ENCODE results near the gene HSPA1L. TPM values are rescaled to one million over a fixed set of nuclear protein-coding genes. Genes with fewer than 3 reads are reported as not detected.

The HSPA1L gene
- total RNA-seq, 1 donor from 2014 or later: 5.2 TPM

- H3K4me1 ChIP-seq (ENCODE audit: control insufficient read depth in 3 of 3, insufficient read depth in 3 of 3, low read length in 3 of 3): peaks cover 0 to 3% (median 0%) of the 10 kb centered on the region in 3 donors
- H3K9me3 ChIP-seq (ENCODE audit: control insufficient read depth in 3 of 3, low read length in 3 of 3): no peaks in the 10 kb centered on the region
- H3K4me3 ChIP-seq (ENCODE audit: low read length in 3 of 3): no peak overlapping the region
- no peaks in the 10 kb centered on the region for H3K27me3 ChIP-seq (ENCODE audit: control insufficient read depth in 3 of 3, insufficient read depth in 3 of 3, low read length in 3 of 3)
- no peak overlapping the region for H3K27ac ChIP-seq (ENCODE audit: low read depth, low read length)
- no peak overlapping the region for H3K9ac ChIP-seq (ENCODE audit: low read depth in 1 of 3, low read length in 3 of 3)
- peaks cover 35 to 50% (median 46%) of the 10 kb centered on the region in 3 donors for H3K36me3 ChIP-seq (ENCODE audit: control insufficient read depth in 3 of 3, insufficient read depth in 3 of 3, low read length in 3 of 3)
Observed at GRCh38 chr6:31785475-31785874, 29.6 kb downstream of the HSPA1L start.

GRCh38 chr6:31784098-31784925 lies 30.8 kb downstream of the HSPA1L start:
- no peak overlapping the region for H3K9ac ChIP-seq (ENCODE audit: low read depth in 1 of 3, low read length in 3 of 3)
- no peaks in the 10 kb centered on the region for H3K9me3 ChIP-seq (ENCODE audit: control insufficient read depth in 3 of 3, low read length in 3 of 3)
- no peak overlapping the region for H3K27ac ChIP-seq (ENCODE audit: low read depth, low read length)
- H3K27me3 ChIP-seq (ENCODE audit: control insufficient read depth in 3 of 3, insufficient read depth in 3 of 3, low read length in 3 of 3): no peaks in the 10 kb centered on the region
- peaks cover 0 to 1% (median 0%) of the 10 kb centered on the region in 3 donors for H3K4me1 ChIP-seq (ENCODE audit: control insufficient read depth in 3 of 3, insufficient read depth in 3 of 3, low read length in 3 of 3)
- peaks cover 46 to 58% (median 54%) of the 10 kb centered on the region in 3 donors for H3K36me3 ChIP-seq (ENCODE audit: control insufficient read depth in 3 of 3, insufficient read depth in 3 of 3, low read length in 3 of 3)
- H3K4me3 ChIP-seq (ENCODE audit: low read length in 3 of 3): no peak overlapping the region

GRCh38 chr6:31782126-31782855 lies 32.8 kb downstream of the HSPA1L start:
- Histone ChIP-seq H3K27me3 (ENCODE audit: control insufficient read depth in 3 of 3, insufficient read depth in 3 of 3, low read length in 3 of 3) (no peaks in the 10 kb centered on the region), H3K36me3 (ENCODE audit: control insufficient read depth in 3 of 3, insufficient read depth in 3 of 3, low read length in 3 of 3) (peaks cover 56 to 63% (median 56%) of the 10 kb centered on the region in 3 donors)

GRCh38 chr6:31781244-31782125 lies 33.6 kb downstream of the HSPA1L start:
- Histone ChIP-seq H3K9ac (ENCODE audit: low read depth in 1 of 3, low read length in 3 of 3) (no peak overlapping the region), H3K4me1 (ENCODE audit: control insufficient read depth in 3 of 3, insufficient read depth in 3 of 3, low read length in 3 of 3) (peaks cover 10 to 15% (median 13%) of the 10 kb centered on the region in 3 donors), H3K4me3 (ENCODE audit: low read length in 3 of 3) (no peak overlapping the region), H3K27ac (ENCODE audit: low read depth, low read length) (no peak overlapping the region), H3K9me3 (ENCODE audit: control insufficient read depth in 3 of 3, low read length in 3 of 3) (no peaks in the 10 kb centered on the region), H3K27me3 (ENCODE audit: control insufficient read depth in 3 of 3, insufficient read depth in 3 of 3, low read length in 3 of 3) (no peaks in the 10 kb centered on the region), H3K36me3 (ENCODE audit: control insufficient read depth in 3 of 3, insufficient read depth in 3 of 3, low read length in 3 of 3) (peaks cover 56 to 63% (median 56%) of the 10 kb centered on the region in 3 donors)

More at GRCh38 chr6:31782126-31782855, 32.8 kb downstream of the HSPA1L start:
- Histone ChIP-seq H3K4me3 (ENCODE audit: low read length in 3 of 3) (no peak overlapping the region), H3K27ac (ENCODE audit: low read depth, low read length) (no peak overlapping the region), H3K4me1 (ENCODE audit: control insufficient read depth in 3 of 3, insufficient read depth in 3 of 3, low read length in 3 of 3) (peaks cover 3 to 7% (median 5%) of the 10 kb centered on the region in 3 donors), H3K9ac (ENCODE audit: low read depth in 1 of 3, low read length in 3 of 3) (no peak overlapping the region), H3K9me3 (ENCODE audit: control insufficient read depth in 3 of 3, low read length in 3 of 3) (no peaks in the 10 kb centered on the region)

- peaks cover 10 to 24% (median 20%) of the 10 kb centered on the region in 3 donors for H3K4me1 ChIP-seq (ENCODE audit: control insufficient read depth in 3 of 3, insufficient read depth in 3 of 3, low read length in 3 of 3)
- peaks cover 55 to 63% (median 56%) of the 10 kb centered on the region in 3 donors for H3K36me3 ChIP-seq (ENCODE audit: control insufficient read depth in 3 of 3, insufficient read depth in 3 of 3, low read length in 3 of 3)
- no peak overlapping the region for H3K9ac ChIP-seq (ENCODE audit: low read depth in 1 of 3, low read length in 3 of 3)
- H3K27me3 ChIP-seq (ENCODE audit: control insufficient read depth in 3 of 3, insufficient read depth in 3 of 3, low read length in 3 of 3): no peaks in the 10 kb centered on the region
- no peaks in the 10 kb centered on the region for H3K9me3 ChIP-seq (ENCODE audit: control insufficient read depth in 3 of 3, low read length in 3 of 3)
- H3K27ac ChIP-seq (ENCODE audit: low read depth, low read length): no peak overlapping the region
- H3K4me3 ChIP-seq (ENCODE audit: low read length in 3 of 3): no peak overlapping the region
Observed at GRCh38 chr6:31780507-31781243, 34.4 kb downstream of the HSPA1L start.

GRCh38 chr6:31779908-31780307 lies 35.2 kb downstream of the HSPA1L start:
- Histone ChIP-seq H3K27ac (ENCODE audit: low read depth, low read length) (no peak overlapping the region), H3K36me3 (ENCODE audit: control insufficient read depth in 3 of 3, insufficient read depth in 3 of 3, low read length in 3 of 3) (peaks cover 48 to 57% (median 49%) of the 10 kb centered on the region in 3 donors), H3K27me3 (ENCODE audit: control insufficient read depth in 3 of 3, insufficient read depth in 3 of 3, low read length in 3 of 3) (no peaks in the 10 kb centered on the region), H3K9ac (ENCODE audit: low read depth in 1 of 3, low read length in 3 of 3) (no peak overlapping the region), H3K4me3 (ENCODE audit: low read length in 3 of 3) (no peak overlapping the region), H3K9me3 (ENCODE audit: control insufficient read depth in 3 of 3, low read length in 3 of 3) (no peaks in the 10 kb centered on the region), H3K4me1 (ENCODE audit: control insufficient read depth in 3 of 3, insufficient read depth in 3 of 3, low read length in 3 of 3) (peaks cover 10 to 26% (median 22%) of the 10 kb centered on the region in 3 donors)

GRCh38 chr6:31778999-31779885 lies 35.8 kb downstream of the HSPA1L start:
- Histone ChIP-seq H3K9me3 (ENCODE audit: control insufficient read depth in 3 of 3, low read length in 3 of 3) (no peaks in the 10 kb centered on the region), H3K27me3 (ENCODE audit: control insufficient read depth in 3 of 3, insufficient read depth in 3 of 3, low read length in 3 of 3) (no peaks in the 10 kb centered on the region), H3K36me3 (ENCODE audit: control insufficient read depth in 3 of 3, insufficient read depth in 3 of 3, low read length in 3 of 3) (peaks cover 41 to 50% (median 42%) of the 10 kb centered on the region in 3 donors), H3K27ac (ENCODE audit: low read depth, low read length) (no peak overlapping the region), H3K4me3 (ENCODE audit: low read length in 3 of 3) (no peak overlapping the region), H3K9ac (ENCODE audit: low read depth in 1 of 3, low read length in 3 of 3) (no peak overlapping the region), H3K4me1 (ENCODE audit: control insufficient read depth in 3 of 3, insufficient read depth in 3 of 3, low read length in 3 of 3) (peaks cover 10 to 26% (median 22%) of the 10 kb centered on the region in 3 donors)

- Histone ChIP-seq H3K4me3 (ENCODE audit: low read length in 3 of 3) (no peak overlapping the region), H3K9ac (ENCODE audit: low read depth in 1 of 3, low read length in 3 of 3) (peak overlapping the region in 1 of 3 donors; percentile 79), H3K27ac (ENCODE audit: low read depth, low read length) (peak overlapping the region; percentile 89), H3K4me1 (ENCODE audit: control insufficient read depth in 3 of 3, insufficient read depth in 3 of 3, low read length in 3 of 3) (peaks cover 11 to 27% (median 24%) of the 10 kb centered on the region in 3 donors), H3K27me3 (ENCODE audit: control insufficient read depth in 3 of 3, insufficient read depth in 3 of 3, low read length in 3 of 3) (no peaks in the 10 kb centered on the region), H3K36me3 (ENCODE audit: control insufficient read depth in 3 of 3, insufficient read depth in 3 of 3, low read length in 3 of 3) (peaks cover 37 to 44% (median 39%) of the 10 kb centered on the region in 3 donors), H3K9me3 (ENCODE audit: control insufficient read depth in 3 of 3, low read length in 3 of 3) (no peaks in the 10 kb centered on the region)
Observed at GRCh38 chr6:31778193-31778592, 36.9 kb downstream of the HSPA1L start.

Measured in skeletal muscle tissue (tissue), 4 donors.